OCI-LY3 (cell line): Measurements from ENCODE around the gene ASMT.
A peak's percentile ranks its signal among the peaks of the same experiment; 100 is the strongest.

ENCODE experiments used
- H2AFZ ChIP-seq: fragments of 200-600, 300-600 bp; shearing (Covaris generic); 2 replicates; pipeline ENCODE4 v1.6.0; 2014; ENCODE audit warnings: antibody characterized with exemption, low read depth, low read length
- H3K27ac ChIP-seq: fragments of 200-600, 300-600 bp; sonication (generic); 2 replicates; pipeline ENCODE4 v1.5.1; 2014; ENCODE audit warnings: mild to moderate bottlenecking, low read length, moderate library complexity, mixed read lengths
- H3K27me3 ChIP-seq: fragments of 200-600, 300-600 bp; sonication (generic); 2 replicates; pipeline ENCODE4 v1.6.1; 2014; ENCODE audit warnings: low read depth, low read length, mixed read lengths
- H3K36me3 ChIP-seq: fragments of 200-600, 300-600 bp; sonication (generic); replicated peaks from 2 replicates; pipeline ENCODE3; 2014; ENCODE audit warnings: low read depth, low read length, mixed read lengths
- H3K4me1 ChIP-seq: fragments of 300-600, 200-600 bp; sonication (generic); 2 replicates; pipeline ENCODE4 v1.6.1; 2014; ENCODE audit warnings: low read length, mixed read lengths
- H3K4me2 ChIP-seq: fragments of 200-600, 300-600 bp; sonication (generic); 2 replicates; pipeline ENCODE4 v1.6.1; 2014; ENCODE audit warnings: low read length, mixed read lengths
- H3K4me3 ChIP-seq: fragments of 300-600, 200-600 bp; sonication (generic); 2 replicates; pipeline ENCODE4 v1.5.1; 2014; ENCODE audit warnings: antibody characterized with exemption, mild to moderate bottlenecking, low read length, moderate library complexity
- H3K79me2 ChIP-seq: fragments of 300-600, 200-600 bp; shearing (Covaris generic); 2 replicates; pipeline ENCODE4 v1.6.1; 2014; ENCODE audit warnings: mild to moderate bottlenecking, low read length, mixed read lengths
- H3K9ac ChIP-seq: fragments of 300-600, 200-600 bp; shearing (Covaris generic); 2 replicates; pipeline ENCODE4 v1.6.0; 2014; ENCODE audit warnings: mild to moderate bottlenecking, low read length, moderate library complexity
- H3K9me3 ChIP-seq: fragments of 200-600, 300-600 bp; shearing (Covaris generic); 2 replicates; pipeline ENCODE4 v1.6.1; 2014; ENCODE audit warnings: low read length, mixed read lengths; ENCODE audit not compliant: insufficient read depth
- H4K20me1 ChIP-seq: fragments of 200-600, 300-600 bp; sonication (generic); 2 replicates; pipeline ENCODE4 v1.6.1; 2016; ENCODE audit warnings: low read length, mixed read lengths; ENCODE audit not compliant: insufficient read depth
- EZH2phosphoT487 ChIP-seq: fragments of 200-600 bp; shearing (Covaris generic); IDR thresholded peaks from 2 replicates; pipeline ENCODE4 v1.6.1; 2018; ENCODE audit warnings: antibody characterized with exemption, mixed run types, low read depth
- TF ChIP-seq, protein P1 (sequence below): fragments of 200-600, 300-600 bp; sonication (generic); IDR thresholded peaks from 2 replicates; pipeline ENCODE4 v1.5.1; 2014; ENCODE audit warnings: antibody characterized with exemption, low read length, low read depth

The ASMT gene

DNA sequence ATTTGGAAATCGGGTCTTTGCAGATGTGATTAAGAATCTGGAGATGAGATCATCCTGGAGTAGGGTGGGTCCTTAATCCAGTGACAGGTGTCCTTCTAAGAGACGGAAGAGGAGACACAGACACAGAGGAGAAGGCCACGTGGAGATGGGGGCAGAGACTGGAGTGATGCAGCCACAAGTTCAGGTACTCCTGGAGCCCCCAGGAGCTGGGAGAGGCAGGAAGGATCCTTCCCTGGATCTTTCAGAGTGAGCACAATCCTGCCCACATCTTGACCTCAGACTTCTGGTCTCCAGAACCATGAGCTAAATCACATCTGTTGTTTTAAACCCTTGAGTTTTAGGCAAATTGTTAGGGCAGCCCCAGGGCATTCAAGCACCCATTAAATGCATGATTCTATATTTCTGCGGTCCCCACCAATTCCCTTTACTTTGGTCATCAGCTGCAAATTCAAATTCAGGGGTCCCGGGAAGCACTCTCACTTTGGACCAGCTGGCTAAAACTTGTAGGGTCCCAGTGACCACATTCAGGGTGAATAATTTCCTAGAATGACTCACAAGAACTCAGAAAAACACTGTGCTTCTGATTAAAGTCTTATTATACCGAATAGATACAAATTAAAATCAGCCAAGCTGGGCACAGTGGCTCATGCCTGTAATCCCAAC, 36.2 kb upstream of the ASMT start:
- Histone ChIP-seq H3K27me3 (0 out of 2 replicates have a peak, but pooled peaks cover 4% of the 10 kb centered on the region), H3K4me3 (peak overlapping the region; percentile 24), H3K4me2 (peak overlapping the region; percentile 58), H3K36me3 (no peaks in the 10 kb centered on the region), H3K9me3 (no peaks in the 10 kb centered on the region), H3K4me1 (peaks cover 31% of the 10 kb centered on the region), H3K27ac (no peak overlapping the region), H2AFZ (peak overlapping the region; percentile 44), H4K20me1 (no peaks in the 10 kb centered on the region), H3K79me2 (no peaks in the 10 kb centered on the region), H3K9ac (no peak overlapping the region; the same call in 1 of the 2 replicates)
- no peak for TF ChIP-seq EZH2phosphoT487
- TF ChIP-seq, protein P1, sequence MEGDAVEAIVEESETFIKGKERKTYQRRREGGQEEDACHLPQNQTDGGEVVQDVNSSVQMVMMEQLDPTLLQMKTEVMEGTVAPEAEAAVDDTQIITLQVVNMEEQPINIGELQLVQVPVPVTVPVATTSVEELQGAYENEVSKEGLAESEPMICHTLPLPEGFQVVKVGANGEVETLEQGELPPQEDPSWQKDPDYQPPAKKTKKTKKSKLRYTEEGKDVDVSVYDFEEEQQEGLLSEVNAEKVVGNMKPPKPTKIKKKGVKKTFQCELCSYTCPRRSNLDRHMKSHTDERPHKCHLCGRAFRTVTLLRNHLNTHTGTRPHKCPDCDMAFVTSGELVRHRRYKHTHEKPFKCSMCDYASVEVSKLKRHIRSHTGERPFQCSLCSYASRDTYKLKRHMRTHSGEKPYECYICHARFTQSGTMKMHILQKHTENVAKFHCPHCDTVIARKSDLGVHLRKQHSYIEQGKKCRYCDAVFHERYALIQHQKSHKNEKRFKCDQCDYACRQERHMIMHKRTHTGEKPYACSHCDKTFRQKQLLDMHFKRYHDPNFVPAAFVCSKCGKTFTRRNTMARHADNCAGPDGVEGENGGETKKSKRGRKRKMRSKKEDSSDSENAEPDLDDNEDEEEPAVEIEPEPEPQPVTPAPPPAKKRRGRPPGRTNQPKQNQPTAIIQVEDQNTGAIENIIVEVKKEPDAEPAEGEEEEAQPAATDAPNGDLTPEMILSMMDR = no peak

DNA sequence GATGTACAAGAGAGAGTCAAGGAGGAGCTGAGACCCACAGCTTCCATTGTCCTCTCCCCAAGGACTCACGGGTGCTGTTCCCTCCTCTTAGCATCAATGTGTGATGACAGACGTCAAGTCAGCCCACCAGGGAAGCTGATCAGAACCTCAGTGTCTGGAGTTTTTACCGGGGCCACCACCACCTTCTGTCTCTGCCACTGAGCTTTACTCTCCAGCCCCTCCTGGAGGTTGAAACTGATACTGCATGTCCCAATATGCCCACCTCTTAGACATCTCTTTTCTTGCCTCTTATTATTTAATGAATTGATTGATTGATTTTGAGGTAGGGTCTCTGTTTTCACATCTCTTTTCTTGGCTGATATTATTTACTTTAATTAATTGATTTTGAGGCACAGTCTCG, 33.7 kb upstream of the ASMT start:
- no peak overlapping the region for H3K4me3 ChIP-seq
- H3K4me1 ChIP-seq = peaks cover 31% of the 10 kb centered on the region
- H3K79me2 ChIP-seq = no peaks in the 10 kb centered on the region
- no peak overlapping the region for H3K27ac ChIP-seq
- H3K9ac ChIP-seq = no peak overlapping the region
- TF ChIP-seq, protein P1 = peak; percentile 83
- no peak for TF ChIP-seq EZH2phosphoT487
- no peaks in the 10 kb centered on the region for H3K27me3 ChIP-seq
- no peak overlapping the region for H2AFZ ChIP-seq
- H3K4me2 ChIP-seq = no peak overlapping the region
- H3K9me3 ChIP-seq = no peaks in the 10 kb centered on the region
- H3K36me3 ChIP-seq = no peaks in the 10 kb centered on the region
- H4K20me1 ChIP-seq = no peaks in the 10 kb centered on the region

DNA sequence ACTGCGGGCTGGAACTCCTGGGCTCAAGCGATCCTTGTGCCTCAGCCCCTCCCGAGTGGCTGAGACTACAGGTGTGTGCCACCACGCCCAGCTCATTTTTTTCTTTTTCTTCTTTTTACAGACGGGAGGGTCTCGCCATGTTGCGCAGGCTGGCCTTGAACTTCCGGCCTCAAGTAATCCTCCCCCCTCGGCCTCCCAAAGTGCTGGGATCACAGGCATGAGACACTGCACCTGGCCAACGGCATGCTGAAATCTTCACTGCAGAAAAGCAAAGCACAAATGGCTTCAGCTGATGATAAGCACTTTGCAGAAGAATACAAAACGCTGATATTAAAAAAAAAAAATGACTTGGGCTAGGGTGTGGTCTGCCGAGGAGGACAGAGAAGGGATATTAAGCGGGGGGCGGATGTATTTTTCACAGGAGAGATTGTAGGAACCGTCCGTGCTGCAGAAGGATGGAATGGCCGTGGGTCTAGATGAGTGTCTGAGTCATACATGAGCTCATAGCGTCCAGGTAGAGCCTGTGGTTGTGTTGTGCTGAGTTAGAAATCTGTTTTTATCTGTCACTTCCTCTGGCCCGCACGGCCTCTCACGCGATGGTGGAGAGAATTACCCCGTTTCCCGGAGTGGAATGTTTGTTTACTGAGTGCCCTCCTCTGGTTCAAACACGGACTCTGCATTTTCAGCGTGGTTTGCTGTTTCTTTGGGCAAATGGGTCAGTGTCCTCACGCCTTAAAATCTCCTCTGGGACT, 32.0 kb upstream of the ASMT start:
- Histone ChIP-seq H3K9ac (peak overlapping the region; percentile 38), H3K36me3 (no peaks in the 10 kb centered on the region), H2AFZ (peak overlapping the region; percentile 88), H3K9me3 (no peaks in the 10 kb centered on the region), H3K4me2 (peak overlapping the region; percentile 82), H3K79me2 (no peaks in the 10 kb centered on the region), H4K20me1 (no peaks in the 10 kb centered on the region), H3K4me3 (peak overlapping the region; percentile 62), H3K4me1 (peaks cover 33% of the 10 kb centered on the region), H3K27me3 (no peaks in the 10 kb centered on the region), H3K27ac (no peak overlapping the region)
- TF ChIP-seq EZH2phosphoT487 = no peak
- TF ChIP-seq, protein P1 = 0 out of 2 replicates have a peak, but pooled peaks have one; percentile 17

DNA sequence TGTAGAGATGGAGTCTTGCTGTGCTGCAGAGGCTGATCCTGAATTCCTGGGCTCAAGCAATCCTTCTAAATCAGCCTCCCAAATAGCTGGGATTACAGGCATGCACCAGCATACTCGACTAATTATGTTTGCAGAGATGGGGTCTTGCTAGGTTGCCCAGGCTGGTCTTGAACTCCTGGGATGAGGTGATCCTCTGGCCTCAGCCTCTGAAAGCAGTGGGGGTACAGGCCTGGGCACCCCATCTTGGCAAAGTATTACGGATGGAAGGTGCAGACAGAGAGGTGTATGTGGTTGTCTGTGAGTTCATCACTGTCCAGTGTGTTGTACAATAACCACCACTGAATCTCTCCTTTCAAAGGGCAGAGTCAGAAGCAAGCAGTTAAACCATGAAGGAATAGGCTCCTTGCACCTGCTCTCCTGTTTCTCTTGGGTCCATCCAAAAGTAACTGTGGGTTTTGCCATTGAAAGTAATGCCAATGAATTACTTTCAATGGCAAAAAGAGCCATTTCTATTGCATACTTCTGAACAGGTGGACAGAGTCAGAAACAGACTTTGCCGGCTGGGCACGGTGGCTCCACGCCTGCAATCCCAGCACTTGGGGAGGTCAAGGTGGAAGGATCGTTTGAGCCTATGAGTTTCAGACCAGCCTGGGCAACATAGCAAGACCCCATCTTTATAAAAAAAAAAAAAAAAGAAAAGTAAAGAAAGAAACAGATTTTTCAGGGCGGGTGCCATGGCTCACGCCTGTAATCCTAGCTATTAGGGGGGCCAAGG, 30.4 kb upstream of the ASMT start:
- no peaks in the 10 kb centered on the region for H3K79me2 ChIP-seq
- no peak overlapping the region for H3K9ac ChIP-seq
- no peaks in the 10 kb centered on the region for H3K9me3 ChIP-seq
- TF ChIP-seq EZH2phosphoT487 = no peak
- TF ChIP-seq, protein P1 = no peak
- no peak overlapping the region for H2AFZ ChIP-seq
- H3K4me1 ChIP-seq = peaks cover 24% of the 10 kb centered on the region
- no peak overlapping the region for H3K4me2 ChIP-seq
- no peak overlapping the region for H3K27ac ChIP-seq
- H4K20me1 ChIP-seq = no peaks in the 10 kb centered on the region
- H3K4me3 ChIP-seq = no peak overlapping the region
- no peaks in the 10 kb centered on the region for H3K36me3 ChIP-seq
- no peaks in the 10 kb centered on the region for H3K27me3 ChIP-seq
